Measurements from ENCODE around the gene CACNA1A. TPM values are rescaled to one million over a fixed set of nuclear protein-coding genes. Genes with fewer than 3 reads are reported as not detected.
"Not testable (repeated sequence)": the region's sequence is repeated elsewhere in the genome, so short reads cannot be mapped to it uniquely, and the experiment has no call there.

Gene CACNA1A
- total RNA-seq, 8 experiments from 2014 or later: 1.9 to 23.0 (median 7.5) TPM

GRCh38 chr19:13267131-13267530, 239.1 kb downstream of the CACNA1A start:
- ATAC-seq (replicated peaks in 6 of 8): no peak
- WGBS, 10 experiments: 20 to 100% (median 85%) methylated on average over 1 to 6 of the region's 15 CpGs; no CpG with 5 or more reads in 3 of the 10 experiments
- Histone ChIP-seq H3K4me1 (replicated peaks in 1 of 2) (no peaks in the 10 kb centered on the region), H3K27ac (no peak overlapping the region), H3K4me3 (no peak overlapping the region)
- in situ Hi-C loops (cut with MboI; ENCODE audit: low pct_unique_long_range_greater_than_20kb in 2 of 9, low sequenced_read_pairs in 9 of 9, unreplicated experiment in 9 of 9): loop anchor here in 4 of 9 experiments (25.0 kb wide), 2 partner anchors 280 to 320 kb away; partner anchors contain the start of gene NFIX (in 3 of the 4)

DNA sequence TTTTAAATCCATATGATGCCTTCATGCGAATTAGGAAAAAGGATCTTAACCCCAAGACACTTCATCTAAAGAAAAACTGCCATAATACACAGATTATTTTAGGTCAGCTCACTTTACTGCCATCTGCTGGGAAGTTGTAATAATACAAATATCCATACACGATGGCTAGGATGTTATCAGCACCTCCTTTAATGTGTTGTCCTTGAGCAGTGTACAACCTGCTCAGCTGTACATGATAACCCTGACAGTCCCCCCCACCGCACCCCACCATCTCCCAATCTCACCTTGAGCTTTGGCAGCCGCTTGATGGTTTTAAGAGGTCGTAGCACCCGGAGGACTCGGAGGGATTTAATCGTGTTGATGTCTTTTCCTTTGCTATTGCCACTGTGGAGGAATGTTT, 243.8 kb downstream of the CACNA1A start:
- ATAC-seq (replicated peaks in 6 of 8): peak; percentile 15 to 69 (median 46)
- in situ Hi-C loops (cut with MboI; ENCODE audit: low pct_unique_long_range_greater_than_20kb in 2 of 9, low sequenced_read_pairs in 9 of 9, unreplicated experiment in 9 of 9): loop anchor here in 4 of 9 experiments (25.0 kb wide), 2 partner anchors 275 to 325 kb away; partner anchors contain the start of gene NFIX (in 3 of the 4)
- Histone ChIP-seq H3K27ac (no peak overlapping the region), H3K4me1 (replicated peaks in 1 of 2) (peaks cover 0 to 2% of the 10 kb centered on the region in 2 donors), H3K4me3 (no peak overlapping the region)
- 0 to 67% (median 25%) methylated on average over 1 to 8 of the region's 8 CpGs; no CpG with 5 or more reads in 4 of the 10 experiments for WGBS, 10 experiments

GRCh38 chr19:13260883-13261653, 245.2 kb downstream of the CACNA1A start:
- Histone ChIP-seq H3K27ac (no peak overlapping the region), H3K4me3 (no peak overlapping the region), H3K4me1 (replicated peaks in 1 of 2) (peaks cover 0 to 2% of the 10 kb centered on the region in 2 donors)
- WGBS, 10 experiments: 0 to 86% (median 61%) methylated on average over 1 to 9 of the region's 9 CpGs; no CpG with 5 or more reads in 2 of the 10 experiments
- ATAC-seq (replicated peaks in 6 of 8): peak; percentile 27 to 97 (median 80)
- in situ Hi-C loops (cut with MboI; ENCODE audit: low pct_unique_long_range_greater_than_20kb in 2 of 9, low sequenced_read_pairs in 9 of 9, unreplicated experiment in 9 of 9): loop anchor here in 4 of 9 experiments (25.0 kb wide), 2 partner anchors 274 to 326 kb away; partner anchors contain the start of gene NFIX (in 3 of the 4)

DNA sequence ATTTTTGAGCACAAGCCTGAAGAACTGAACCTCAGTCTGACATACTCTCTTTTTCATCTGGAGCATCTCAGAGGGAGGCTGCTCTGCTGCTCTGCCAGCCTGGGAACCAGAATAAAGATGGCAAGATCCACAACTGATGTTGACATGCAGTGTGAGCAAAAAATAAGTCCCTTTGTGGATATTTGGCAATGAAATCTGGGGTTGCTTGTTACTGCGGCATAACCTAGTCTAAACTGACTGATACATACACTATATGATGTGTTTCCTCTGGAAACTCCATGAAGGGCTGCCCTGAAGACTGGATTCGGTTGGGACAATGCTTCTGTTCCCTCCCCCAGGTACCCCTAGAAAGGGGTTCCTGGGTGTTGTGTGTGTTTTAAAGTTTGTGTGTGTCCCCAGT, 249.4 kb downstream of the CACNA1A start:
- no peak overlapping the region for H3K4me3 ChIP-seq
- ATAC-seq (replicated peaks in 6 of 8): no peak
- WGBS, 10 experiments: 67 to 100% (median 93%) methylated on average over 1 to 2 of the region's 2 CpGs; no CpG with 5 or more reads in 3 of the 10 experiments
- in situ Hi-C loops (cut with MboI; ENCODE audit: low pct_unique_long_range_greater_than_20kb in 2 of 9, low sequenced_read_pairs in 9 of 9, unreplicated experiment in 9 of 9): loop anchor here in 5 of 9 experiments (10.0 to 25.0 kb wide), 4 partner anchors 62 to 330 kb away; partner anchors contain the start of gene NFIX (in 3 of the 5)
- H3K4me1 ChIP-seq (replicated peaks in 1 of 2): peaks cover 0 to 2% of the 10 kb centered on the region in 2 donors
- H3K27ac ChIP-seq: no peak overlapping the region

DNA sequence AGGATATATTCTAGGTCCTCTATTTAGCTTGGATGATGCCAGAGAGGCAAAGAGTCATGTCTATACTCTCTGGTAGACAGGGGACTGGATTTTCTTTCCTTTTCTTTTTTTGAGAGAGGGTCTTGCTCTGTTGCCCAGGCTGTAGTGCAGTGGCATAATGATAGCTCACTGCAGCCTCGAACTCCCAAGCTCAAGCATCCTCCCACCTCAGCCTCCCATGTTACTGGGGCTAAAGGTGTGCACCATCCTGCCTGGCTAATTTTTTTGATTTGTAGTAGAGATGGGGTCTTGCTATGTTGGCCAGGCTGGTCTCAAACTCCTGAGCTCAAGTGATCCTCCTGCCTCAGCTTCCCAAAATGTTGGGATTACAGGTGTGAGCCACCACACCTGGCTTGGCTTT, 249.9 kb downstream of the CACNA1A start:
- H3K4me1 ChIP-seq (replicated peaks in 1 of 2); ATAC-seq (replicated peaks in 6 of 8); H3K4me3 ChIP-seq; H3K27ac ChIP-seq: not testable (repeated sequence)
- WGBS, 10 experiments: 67 to 88% (median 73%) methylated on average over 1 of the region's 1 CpG; no CpG with 5 or more reads in 6 of the 10 experiments
- in situ Hi-C loops (cut with MboI; ENCODE audit: low pct_unique_long_range_greater_than_20kb in 2 of 9, low sequenced_read_pairs in 9 of 9, unreplicated experiment in 9 of 9): loop anchor here in 5 of 9 experiments (10.0 to 25.0 kb wide), 4 partner anchors 62 to 331 kb away; partner anchors contain the start of gene NFIX (in 3 of the 5)

DNA sequence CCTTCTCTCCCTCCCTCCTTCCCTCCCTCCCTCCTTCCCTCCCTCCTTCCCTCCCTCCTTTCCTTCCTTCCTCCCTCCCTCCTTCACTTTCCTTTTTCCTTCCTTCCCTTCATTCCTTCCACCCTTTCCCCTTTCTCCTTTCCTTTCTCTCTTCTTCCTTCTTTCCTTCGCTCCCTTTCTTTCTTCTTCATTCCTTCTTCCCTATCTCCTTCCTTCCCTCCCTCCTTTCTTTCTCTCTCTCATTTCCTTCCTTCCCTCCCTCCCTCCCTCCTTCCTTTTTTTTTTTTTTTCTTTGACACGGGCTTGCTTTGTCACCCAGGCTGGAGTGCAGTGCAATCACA, 250.6 kb downstream of the CACNA1A start:
- in situ Hi-C loops (cut with MboI; ENCODE audit: low pct_unique_long_range_greater_than_20kb in 2 of 9, low sequenced_read_pairs in 9 of 9, unreplicated experiment in 9 of 9): loop anchor here in 5 of 9 experiments (10.0 to 25.0 kb wide), 4 partner anchors 61 to 332 kb away; partner anchors contain the start of gene NFIX (in 3 of the 5)
- no peak overlapping the region for H3K4me3 ChIP-seq
- H3K4me1 ChIP-seq (replicated peaks in 1 of 2): no peaks in the 10 kb centered on the region
- ATAC-seq (replicated peaks in 6 of 8): no peak
- no peak overlapping the region for H3K27ac ChIP-seq
- 59 to 100% (median 86%) methylated on average over 1 to 2 of the region's 2 CpGs; no CpG with 5 or more reads in 6 of the 10 experiments for WGBS, 10 experiments

DNA sequence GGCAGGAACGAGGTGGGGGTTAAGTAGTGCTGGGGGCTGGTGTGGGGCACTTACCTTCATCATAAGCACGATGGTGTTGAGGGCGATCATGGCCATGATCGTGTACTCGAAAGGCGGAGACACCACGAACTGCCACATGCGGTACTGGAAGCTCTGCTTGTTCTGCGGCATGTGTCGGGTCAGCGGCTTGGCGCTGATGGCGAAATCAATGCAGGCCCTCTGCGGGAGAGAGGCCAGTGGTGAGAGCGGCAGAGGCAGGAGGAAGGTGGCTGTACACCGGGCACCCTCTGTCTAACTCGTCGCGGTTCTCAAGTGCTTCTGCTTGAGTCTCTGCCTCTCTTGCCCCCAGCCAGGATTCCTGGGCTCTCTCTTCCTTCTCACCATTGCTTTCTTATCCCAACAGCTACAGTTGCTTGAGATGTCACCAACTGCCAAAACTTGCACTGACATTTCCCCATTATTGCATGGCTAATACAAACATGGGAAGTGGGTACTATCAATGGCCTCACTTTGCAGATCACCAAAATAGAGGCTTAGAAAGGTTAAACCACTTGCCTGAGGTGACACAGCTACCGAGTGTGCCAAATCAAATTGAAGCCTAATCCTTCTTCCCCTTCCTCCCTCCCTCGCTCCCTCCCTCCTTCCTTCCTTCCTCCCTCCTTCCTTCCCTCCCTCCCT, 251.1 kb downstream of the CACNA1A start:
- Histone ChIP-seq H3K4me3 (no peak overlapping the region), H3K27ac (no peak overlapping the region), H3K4me1 (replicated peaks in 1 of 2) (no peaks in the 10 kb centered on the region)
- WGBS, 10 experiments: 80 to 91% methylated on average over 1 to 15 of the region's 21 CpGs; no CpG with 5 or more reads in 8 of the 10 experiments
- in situ Hi-C loops (cut with MboI; ENCODE audit: low pct_unique_long_range_greater_than_20kb in 2 of 9, low sequenced_read_pairs in 9 of 9, unreplicated experiment in 9 of 9): loop anchor here in 5 of 9 experiments (10.0 to 25.0 kb wide), 4 partner anchors 60 to 332 kb away; partner anchors contain the start of gene NFIX (in 3 of the 5)
- no peak for ATAC-seq (replicated peaks in 6 of 8)

- no peak overlapping the region for H3K27ac ChIP-seq
- H3K4me3 ChIP-seq: no peak overlapping the region
- no peaks in the 10 kb centered on the region for H3K4me1 ChIP-seq (replicated peaks in 1 of 2)
- ATAC-seq (replicated peaks in 6 of 8): no peak
- WGBS, 10 experiments: 65 to 100% (median 75%) methylated on average over 1 to 4 of the region's 11 CpGs; no CpG with 5 or more reads in 5 of the 10 experiments
- in situ Hi-C loops (cut with MboI; ENCODE audit: low pct_unique_long_range_greater_than_20kb in 2 of 9, low sequenced_read_pairs in 9 of 9, unreplicated experiment in 9 of 9): loop anchor here in 5 of 9 experiments (10.0 to 25.0 kb wide), 4 partner anchors 58 to 335 kb away; partner anchors contain the start of gene NFIX (in 3 of the 5)
Observed at GRCh38 chr19:13252569-13253335, 253.5 kb downstream of the CACNA1A start.

DNA sequence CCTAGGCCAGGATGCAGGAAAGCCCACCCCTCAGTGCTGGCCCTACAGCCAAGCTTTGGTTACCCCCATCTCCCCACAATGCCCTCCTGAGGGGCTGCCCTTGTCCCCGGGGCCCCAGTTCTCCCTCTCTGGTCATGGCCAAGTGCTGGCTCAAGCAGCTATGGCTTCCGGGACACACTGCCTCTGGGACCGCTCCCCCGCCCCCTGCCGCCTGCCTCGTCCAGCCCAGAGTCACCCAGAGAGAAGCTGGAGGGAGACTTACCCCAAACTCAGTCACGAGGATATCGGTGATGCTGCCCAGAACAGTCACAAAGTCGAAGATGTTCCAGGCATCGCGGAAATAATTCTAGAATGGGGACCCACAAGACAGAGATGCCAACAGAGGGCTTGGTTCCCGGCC, 261.4 kb downstream of the CACNA1A start:
- WGBS, 10 experiments: 20 to 100% methylated on average over 1 to 2 of the region's 12 CpGs; no CpG with 5 or more reads in 8 of the 10 experiments
- no peak for ATAC-seq (replicated peaks in 6 of 8)
- Histone ChIP-seq H3K27ac (no peak overlapping the region), H3K4me3 (no peak overlapping the region), H3K4me1 (replicated peaks in 1 of 2) (no peaks in the 10 kb centered on the region)
- in situ Hi-C loops (cut with MboI; ENCODE audit: low pct_unique_long_range_greater_than_20kb in 2 of 9, low sequenced_read_pairs in 9 of 9, unreplicated experiment in 9 of 9): no loop called here

DNA sequence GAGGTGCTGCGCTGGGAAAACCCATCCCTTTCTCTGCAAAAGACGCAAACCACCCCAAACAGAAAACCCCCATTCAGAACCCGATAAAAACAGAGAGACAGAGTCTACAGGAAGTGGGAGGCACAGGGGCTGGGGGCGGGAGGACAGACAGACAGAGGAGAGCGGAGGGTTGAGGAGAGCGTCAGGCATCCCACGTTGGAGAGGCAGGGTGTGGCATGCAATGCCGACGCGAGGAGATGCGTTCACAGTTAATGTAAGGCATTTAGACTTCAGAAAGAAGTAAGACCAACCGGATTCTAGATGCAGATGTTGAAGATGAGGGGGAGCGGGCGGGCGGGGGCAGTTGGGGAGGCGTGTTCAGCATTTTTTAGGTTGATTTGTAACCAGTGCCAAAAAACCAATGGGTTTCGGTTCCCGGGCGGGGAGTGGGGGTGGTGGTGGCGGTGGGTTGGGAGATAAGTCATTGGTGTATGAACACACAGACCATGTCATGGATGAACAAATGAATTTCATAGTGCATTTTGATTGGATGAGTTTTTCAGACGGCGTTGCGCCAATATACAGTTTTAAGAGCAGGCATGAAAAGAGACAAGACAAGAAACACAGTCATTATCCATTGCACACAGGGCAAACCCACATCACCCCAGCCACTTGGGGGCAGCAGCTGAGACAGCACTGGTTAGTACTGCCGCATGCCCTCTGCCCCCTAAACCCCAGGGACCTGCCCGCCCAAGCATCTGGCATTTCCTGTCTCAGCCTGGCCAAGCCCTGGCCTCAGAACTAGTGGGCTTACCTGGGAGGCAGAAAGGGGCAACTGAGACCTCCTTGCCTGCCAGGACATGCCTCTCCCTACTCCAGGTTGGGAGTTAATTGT, 264.8 kb downstream of the CACNA1A start:
- Histone ChIP-seq H3K27ac (no peak overlapping the region), H3K4me3 (no peak overlapping the region), H3K4me1 (replicated peaks in 1 of 2) (no peaks in the 10 kb centered on the region)
- peak in 2 of 8 experiments; percentile 42 to 61 for ATAC-seq (replicated peaks in 6 of 8)
- in situ Hi-C loops (cut with MboI; ENCODE audit: low pct_unique_long_range_greater_than_20kb in 2 of 9, low sequenced_read_pairs in 9 of 9, unreplicated experiment in 9 of 9): no loop called here
- WGBS, 10 experiments: 40 to 95% (median 55%) methylated on average over 1 to 7 of the region's 25 CpGs; no CpG with 5 or more reads in 6 of the 10 experiments

- no peak for ATAC-seq (replicated peaks in 6 of 8)
- 0 to 80% (median 47%) methylated on average over 1 to 3 of the region's 9 CpGs; no CpG with 5 or more reads in 5 of the 10 experiments for WGBS, 10 experiments
- in situ Hi-C loops (cut with MboI; ENCODE audit: low pct_unique_long_range_greater_than_20kb in 2 of 9, low sequenced_read_pairs in 9 of 9, unreplicated experiment in 9 of 9): no loop called here
- Histone ChIP-seq H3K4me1 (replicated peaks in 1 of 2) (no peaks in the 10 kb centered on the region), H3K27ac (no peak overlapping the region), H3K4me3 (no peak overlapping the region)
Observed at GRCh38 chr19:13240312-13241022, 265.8 kb downstream of the CACNA1A start.
